Skeletal muscle satellite cell (primary cell): ENCODE measurements around the gene HSPA8. TPM values are rescaled to one million over a fixed set of nuclear protein-coding genes. Genes with fewer than 3 reads are reported as not detected.
A peak's percentile ranks its signal among the peaks of the same experiment; 100 is the strongest.

Experiments
- H3K27me3 ChIP-seq: 2 replicates; pipeline ENCODE4 v1.7.0; 2013; ENCODE audit warnings: low read length; ENCODE audit not compliant: control insufficient read depth, insufficient read depth
- H3K36me3 ChIP-seq: 2 replicates; pipeline ENCODE4 v1.7.0; 2013; ENCODE audit warnings: mild to moderate bottlenecking, control low read depth, low read length; ENCODE audit not compliant: insufficient read depth
- H3K4me1 ChIP-seq: 2 replicates; pipeline ENCODE4 v1.7.0; 2013; ENCODE audit warnings: low read length; ENCODE audit not compliant: control insufficient read depth, insufficient read depth
- H3K4me2 ChIP-seq: 2 replicates; pipeline ENCODE4 v1.7.0; 2013; ENCODE audit warnings: mild to moderate bottlenecking, low read length
- H3K4me3 ChIP-seq: 2 replicates; pipeline ENCODE4 v1.7.0; 2013; ENCODE audit warnings: low read length
- H3K9ac ChIP-seq: 2 replicates; pipeline ENCODE4 v1.7.0; 2013; ENCODE audit warnings: mild to moderate bottlenecking, low read depth, low read length, moderate library complexity
- H3K9me3 ChIP-seq: replicated peaks from 2 replicates; pipeline ENCODE4 v1.7.0; 2013; ENCODE audit warnings: mild to moderate bottlenecking, control low read depth, low read length
- small RNA-seq: library from RNA; depleted of rRNA; stranded (forward); fragments of <200 nt; gene quantifications from one replicate; pipeline ENCODE3, GENCODE V24; 2012

The HSPA8 gene

GRCh38 chr11:123035831-123036230 is 26.1 kb downstream of the HSPA8 start:
- Histone ChIP-seq H3K4me2 (no peak overlapping the region), H3K27me3 (no peaks in the 10 kb centered on the region), H3K9ac (no peak overlapping the region), H3K4me3 (no peak overlapping the region), H3K4me1 (peaks cover 10% of the 10 kb centered on the region), H3K9me3 (no peaks in the 10 kb centered on the region), H3K36me3 (no peaks in the 10 kb centered on the region)

- Histone ChIP-seq H3K4me2 (no peak overlapping the region), H3K9ac (no peak overlapping the region), H3K9me3 (no peaks in the 10 kb centered on the region), H3K4me3 (no peak overlapping the region), H3K4me1 (peaks cover 2% of the 10 kb centered on the region), H3K27me3 (peaks cover 10% of the 10 kb centered on the region), H3K36me3 (no peaks in the 10 kb centered on the region)
Observed at GRCh38 chr11:123034597-123034996, 27.3 kb downstream of the HSPA8 start.

GRCh38 chr11:123033895-123034294 is 28.0 kb downstream of the HSPA8 start:
- peaks cover 13% of the 10 kb centered on the region for H3K27me3 ChIP-seq
- no peaks in the 10 kb centered on the region for H3K36me3 ChIP-seq
- no peak overlapping the region for H3K9ac ChIP-seq
- H3K4me1 ChIP-seq = no peaks in the 10 kb centered on the region
- H3K4me2 ChIP-seq = no peak overlapping the region
- no peak overlapping the region for H3K4me3 ChIP-seq
- H3K9me3 ChIP-seq = no peaks in the 10 kb centered on the region

- Histone ChIP-seq H3K4me1 (no peaks in the 10 kb centered on the region), H3K4me2 (no peak overlapping the region), H3K9me3 (no peaks in the 10 kb centered on the region), H3K4me3 (no peak overlapping the region), H3K9ac (no peak overlapping the region), H3K27me3 (peaks cover 31% of the 10 kb centered on the region), H3K36me3 (no peaks in the 10 kb centered on the region)
Observed at GRCh38 chr11:123030517-123030916, 31.4 kb downstream of the HSPA8 start.

- Histone ChIP-seq H3K36me3 (no peaks in the 10 kb centered on the region), H3K27me3 (peaks cover 44% of the 10 kb centered on the region), H3K4me3 (no peak overlapping the region), H3K9ac (no peak overlapping the region), H3K4me1 (no peaks in the 10 kb centered on the region), H3K9me3 (no peaks in the 10 kb centered on the region), H3K4me2 (no peak overlapping the region)
Observed at GRCh38 chr11:123020968-123021367, 41.0 kb downstream of the HSPA8 start.

- H3K9ac ChIP-seq = no peak overlapping the region
- no peaks in the 10 kb centered on the region for H3K9me3 ChIP-seq
- peaks cover 51% of the 10 kb centered on the region for H3K27me3 ChIP-seq
- no peaks in the 10 kb centered on the region for H3K4me1 ChIP-seq
- H3K4me2 ChIP-seq = no peak overlapping the region
- H3K4me3 ChIP-seq = no peak overlapping the region
- H3K36me3 ChIP-seq = no peaks in the 10 kb centered on the region
Observed at GRCh38 chr11:123018702-123019101, 43.2 kb downstream of the HSPA8 start.

- no peaks in the 10 kb centered on the region for H3K36me3 ChIP-seq
- no peaks in the 10 kb centered on the region for H3K4me1 ChIP-seq
- H3K4me3 ChIP-seq = no peak overlapping the region
- peaks cover 45% of the 10 kb centered on the region for H3K27me3 ChIP-seq
- H3K9me3 ChIP-seq = no peaks in the 10 kb centered on the region
- H3K4me2 ChIP-seq = no peak overlapping the region
- no peak overlapping the region for H3K9ac ChIP-seq
Observed at GRCh38 chr11:123011510-123011909, 50.4 kb downstream of the HSPA8 start.

Small RNA genes within 50 kb of the gene (small RNA-seq; reads per million reads assigned to genes)
- gene RPL31P47 (not detected), gene SNORD14C (not detected), gene SNORD14D (not detected), gene SNORD14E (458 reads per million, percentile 98 among the genes with 10 or more reads in this experiment)
